ENCODE data around the gene CGNL1. TPM values are rescaled to one million over a fixed set of nuclear protein-coding genes. Genes with fewer than 3 reads are reported as not detected.
A peak's percentile ranks its signal among the peaks of the same experiment; 100 is the strongest.

CGNL1 gene
- total RNA-seq, 1 donor from 2014 or later: 3.5 TPM

GRCh38 chr15:57591237-57591821, 215.0 kb downstream of the CGNL1 start:
- no peaks in the 10 kb centered on the region for H3K27me3 ChIP-seq
- no peak for TF ChIP-seq CTCF (IDR thresholded peaks at IDR 0.05)
- H3K9me3 ChIP-seq: no peaks in the 10 kb centered on the region
- DNase-seq (ENCODE audit: low spot score in 2 of 2): no peak
- H3K4me1 ChIP-seq: peaks cover 0 to 7% of the 10 kb centered on the region in 2 donors
- H3K27ac ChIP-seq: no peak overlapping the region
- H3K4me3 ChIP-seq: peak overlapping the region; percentile 62 to 67
- intact Hi-C loops (cut with DNase I): no loop called here
- H3K36me3 ChIP-seq: no peaks in the 10 kb centered on the region

GRCh38 chr15:57591822-57592367, 215.6 kb downstream of the CGNL1 start, which contains the start of gene MYZAP:
Gene MYZAP (plus strand): TSS chr15:57591904. CDS start chr15:57592035, 131 bp downstream.
- peaks cover 0 to 7% of the 10 kb centered on the region in 2 donors for H3K4me1 ChIP-seq

GRCh38 chr15:57592426-57592825, 216.1 kb downstream of the CGNL1 start:
- Histone ChIP-seq H3K36me3 (no peaks in the 10 kb centered on the region), H3K4me3 (peak overlapping the region; percentile 62 to 67), H3K27me3 (no peaks in the 10 kb centered on the region), H3K4me1 (peaks cover 0 to 7% of the 10 kb centered on the region in 2 donors), H3K9me3 (no peaks in the 10 kb centered on the region), H3K27ac (no peak overlapping the region)
- no peak for DNase-seq (ENCODE audit: low spot score in 2 of 2)
- no peak for TF ChIP-seq CTCF (IDR thresholded peaks at IDR 0.05)
- intact Hi-C loops (cut with DNase I): no loop called here

More at GRCh38 chr15:57591822-57592367, 215.6 kb downstream of the CGNL1 start, which contains the start of gene MYZAP:
- no peak within 1 kb of the TSS for H3K27ac ChIP-seq
- intact Hi-C loops (cut with DNase I): no loop called here
- H3K4me3 ChIP-seq: peak within 1 kb of the TSS; percentile 62 to 67
- no peak for TF ChIP-seq CTCF (IDR thresholded peaks at IDR 0.05)
- H3K36me3 ChIP-seq: no peaks in the 10 kb centered on the region
- H3K9me3 ChIP-seq: no peaks in the 10 kb centered on the region
- peak in 1 of 2 donors; percentile 74 for DNase-seq (ENCODE audit: low spot score in 2 of 2)
- no peaks in the 10 kb centered on the region for H3K27me3 ChIP-seq

GRCh38 chr15:57592836-57593420, 216.6 kb downstream of the CGNL1 start:
- H3K9me3 ChIP-seq: no peaks in the 10 kb centered on the region
- no peaks in the 10 kb centered on the region for H3K36me3 ChIP-seq
- no peak overlapping the region for H3K27ac ChIP-seq
- no peak for TF ChIP-seq CTCF (IDR thresholded peaks at IDR 0.05)
- H3K27me3 ChIP-seq: no peaks in the 10 kb centered on the region
- peaks cover 0 to 7% of the 10 kb centered on the region in 2 donors for H3K4me1 ChIP-seq
- H3K4me3 ChIP-seq: peak overlapping the region in 1 of 2 donors; percentile 67
- no peak for DNase-seq (ENCODE audit: low spot score in 2 of 2)
- intact Hi-C loops (cut with DNase I): no loop called here

- peaks cover 0 to 6% of the 10 kb centered on the region in 2 donors for H3K4me1 ChIP-seq
- no peaks in the 10 kb centered on the region for H3K27me3 ChIP-seq
- no peak overlapping the region for H3K27ac ChIP-seq
- DNase-seq (ENCODE audit: low spot score in 2 of 2): no peak
- no peaks in the 10 kb centered on the region for H3K36me3 ChIP-seq
- no peaks in the 10 kb centered on the region for H3K9me3 ChIP-seq
- intact Hi-C loops (cut with DNase I): no loop called here
- no peak overlapping the region for H3K4me3 ChIP-seq
- TF ChIP-seq CTCF (IDR thresholded peaks at IDR 0.05): no peak
Measured at GRCh38 chr15:57594479-57594878, 218.2 kb downstream of the CGNL1 start.
